K562 (cell line): Measurements from ENCODE around the gene ZGLP1. TPM values are rescaled to one million over a fixed set of nuclear protein-coding genes. Genes with fewer than 3 reads are reported as not detected.
"Not testable (repeated sequence)": the region's sequence is repeated elsewhere in the genome, so short reads cannot be mapped to it uniquely, and the experiment has no call there.

Experiments used
- ATAC-seq: fragments of 200-7000 bp; cut with Tn5 transposase; 3 replicates; pipeline ENCODE4 v1.9.1; 2020; ENCODE audit warnings: moderate library complexity
- BruUV-seq: library from RNA; stranded (reverse); fragments of 400-500 nt; replicated peaks from 2 replicates; lab custom pipeline; 2021; lab: Mats Ljungman, UMichigan
- CTCF ChIA-PET: fragments of 300-600 bp; formaldehyde crosslinking; extraction: SDS; loops from one replicate; lab custom pipeline; 2021; ENCODE audit warnings: low intra/inter-chr PET ratio; lab: Yijun Ruan, JAX
- POLR2A ChIA-PET: fragments of 300-600, 350-650 bp; sonication (Branson Sonifier 250); formaldehyde crosslinking; extraction: SDS; loops from one replicate; lab custom pipeline; 2021; ENCODE audit warnings: antibody characterized with exemption, inconsistent platforms; lab: Yijun Ruan, JAX
- DNase-seq, 4 experiments: peaks; one replicate each; pipeline versions ENCODE4 v3.0.0 to v3.0.0-alpha.2; 2011 to 2018; ENCODE audit warnings: low spot score in 3 of 4, mixed read lengths in 3 of 4; ENCODE audit errors: extremely low read depth in 1 of 4
- FAIRE-seq: peaks from 2 replicates; lab custom pipeline; 2011; peaks lifted over from hg19 to GRCh38; lab: Jason Lieb, UNC
- H2AFZ ChIP-seq: 2 replicates; pipeline ENCODE4 v1.6.0; 2011; ENCODE audit warnings: low read depth, low read length, control low read depth, inconsistent platforms
- H3K27ac ChIP-seq: fragments of 200-600 bp; 3 replicates; pipeline ENCODE4 v1.8.0; 2011; ENCODE audit warnings: low read depth, mild to moderate bottlenecking, control low read depth, inconsistent platforms, low read length, moderate library complexity, mixed read lengths; ENCODE audit errors: extremely low read depth
- H3K27me3 ChIP-seq, 2 experiments: fragments of 300-600 bp in 1 of 2; 2 replicates in 1 of 2; 3 replicates in 1 of 2; pipeline versions ENCODE4 v1.6.0 to v1.8.0; 2011; ENCODE audit warnings: inconsistent platforms in 2 of 2, low read length in 2 of 2, mild to moderate bottlenecking in 1 of 2, mixed read lengths in 1 of 2, moderate library complexity in 1 of 2; ENCODE audit not compliant: control insufficient read depth in 2 of 2, insufficient read depth in 2 of 2
- H3K36me3 ChIP-seq: fragments of 300-600 bp; 3 replicates; pipeline ENCODE4 v1.8.0; 2011; ENCODE audit warnings: mild to moderate bottlenecking, low read length, inconsistent platforms; ENCODE audit not compliant: control insufficient read depth, insufficient read depth
- H3K4me1 ChIP-seq, 2 experiments: fragments of 200-600 bp in 1 of 2; replicated peaks in 1 of 2; 2 replicates in 1 of 2; 3 replicates in 1 of 2; pipeline versions ENCODE4 v1.5.1 to v1.8.0; 2011; ENCODE audit warnings: inconsistent platforms in 2 of 2, low read length in 2 of 2, mild to moderate bottlenecking in 1 of 2, mixed read lengths in 1 of 2, moderate library complexity in 1 of 2; ENCODE audit not compliant: control insufficient read depth in 2 of 2, insufficient read depth in 2 of 2
- H3K4me2 ChIP-seq: 2 replicates; pipeline ENCODE4 v1.6.1; 2011; ENCODE audit warnings: low read length, control low read depth, inconsistent platforms, mixed read lengths; ENCODE audit not compliant: insufficient read depth
- H3K4me3 ChIP-seq: fragments of 200-600 bp; sonication (generic), shearing (Covaris generic); 2 replicates; pipeline ENCODE4 v1.5.1; 2016; ENCODE audit warnings: control low read depth, inconsistent platforms
- H3K79me2 ChIP-seq: fragments of 200-600 bp; 3 replicates; pipeline ENCODE4 v1.8.0; 2011; ENCODE audit warnings: low read length, inconsistent platforms; ENCODE audit not compliant: control insufficient read depth, insufficient read depth
- H3K9ac ChIP-seq, 2 experiments: 2 replicates each; pipeline versions ENCODE4 v1.6.0 to v1.6.1; 2011; ENCODE audit warnings: low read depth in 2 of 2, low read length in 2 of 2, control low read depth in 1 of 2, inconsistent platforms in 1 of 2, mild to moderate bottlenecking in 1 of 2, mixed read lengths in 1 of 2; ENCODE audit not compliant: insufficient read depth in 1 of 2
- H3K9me1 ChIP-seq: one replicate; pipeline ENCODE4 v1.6.0; 2011; ENCODE audit warnings: inconsistent platforms, mild to moderate bottlenecking, low read length, moderate library complexity; ENCODE audit not compliant: control insufficient read depth, insufficient read depth
- H3K9me3 ChIP-seq: replicated peaks from 2 replicates; pipeline ENCODE4 v1.5.1; 2011; ENCODE audit warnings: low read depth, low read length, inconsistent platforms; ENCODE audit not compliant: control insufficient read depth, insufficient read depth
- H4K20me1 ChIP-seq: replicated peaks from 2 replicates; pipeline ENCODE4 v1.6.1; 2011; ENCODE audit warnings: low read length, inconsistent platforms, mixed read lengths; ENCODE audit not compliant: control insufficient read depth, insufficient read depth
- ATF3 ChIP-seq, 2 experiments: fragments of 450-650 bp in 1 of 2; sonication (generic) in 1 of 2; formaldehyde crosslinking in 1 of 2; IDR thresholded peaks in 1 of 2; conservative IDR thresholded peaks in 1 of 2; 2 replicates each; pipeline versions ENCODE4 v1.6.1 to v1.8.1; 2016 to 2023; ENCODE audit warnings: mild to moderate bottlenecking in 2 of 2, moderate library complexity in 2 of 2, inconsistent platforms in 1 of 2, missing genetic modification reagents in 1 of 2
- ZBTB33 ChIP-seq: sonication (generic); formaldehyde crosslinking; IDR thresholded peaks from 2 replicates; pipeline ENCODE4 v1.8.1; 2023; ENCODE audit warnings: mild to moderate bottlenecking, missing genetic modification reagents
- ZNF384 ChIP-seq: IDR thresholded peaks from 2 replicates; pipeline ENCODE4 v1.6.1; 2012; ENCODE audit warnings: low read depth, low read length, improper control_type of control experiment
- WGBS: fragments of 100-300 bp; shearing (Covaris generic); methylation state at CpG from one replicate; pipeline ENCODE4 v1.1.6; 2016; ENCODE audit warnings: low coverage, mixed read lengths; ENCODE audit not compliant: insufficient coverage; ENCODE audit errors: missing lambda C conversion rate; 5-methylcytosine and 5-hydroxymethylcytosine counted together
- in situ Hi-C: fragments of 300-500 bp; cut with MboI; formaldehyde crosslinking; loops from 4 replicates; pipeline ENCODE4 v1.15.0; 2018; ENCODE audit warnings: inconsistent platforms, mixed read lengths
- intact Hi-C: fragments of 100-400 bp; cut with micrococcal nuclease; formaldehyde crosslinking; loops from 2 replicates; pipeline ENCODE4 v1.14.2; 2022
- polyA plus RNA-seq, 8 experiments: library from polyadenylated mRNA; depleted of rRNA in 4 of 8; stranded (reverse) in 5 of 8; unstranded in 3 of 8; fragments of >200 nt; fragmentation: Nextera tagmentation in 2 of 8; fragmentation: Illumina TruSeq in 1 of 8; extraction: Ambion mirVana in 2 of 8; extraction: Trizol in 1 of 8; gene quantifications; 2 replicates each; pipeline versions ENCODE4 v1.2.1 to v1.2.3, GENCODE V29; 2011 to 2014; ENCODE audit warnings: inconsistent platforms in 1 of 8, missing spikeins in 1 of 8
- total RNA-seq, 7 experiments: library from RNA; depleted of rRNA in 6 of 7; stranded (reverse); fragments of >200 nt in 6 of 7; fragmentation: Illumina TruSeq in 2 of 7; extraction: Trizol in 2 of 7; gene quantifications; 2 replicates each; pipeline versions ENCODE4 v1.2.1 to v1.2.3, GENCODE V29; 2011 to 2021; ENCODE audit warnings: low replicate concordance in 1 of 7

Gene ZGLP1
- total and polyA plus RNA-seq, 9 of the 15 experiments (the other 6 are each of a cell fraction or from before 2014, with no cell fraction given), result 0.24 to 4.5 (median 2.2) TPM

GRCh38 chr19:10336725-10337124, 27.1 kb upstream of the ZGLP1 start:
- ATAC-seq; H3K9me3 ChIP-seq; H3K9ac ChIP-seq; H3K27me3 ChIP-seq; DNase-seq; H3K4me2 ChIP-seq; H3K27ac ChIP-seq; TF ChIP-seq ATF3 (CRISPR knock-in tag; conservative IDR thresholded peaks at IDR 0.05): not testable (repeated sequence)
- POLR2A ChIA-PET, result interaction anchor here (3.9 kb wide), 1 partner anchor 8 kb away, joined by 29 read pairs; no protein-coding TSS in a partner anchor
- WGBS, result 78% methylated on average over 9 of the region's 9 CpGs
- H3K79me2 ChIP-seq, result peaks cover 38% of the 10 kb centered on the region
- TF ChIP-seq ATF3 (IDR thresholded peaks at IDR 0.05) (peak; percentile 12; the same call in 1 of the 2 replicates), ZNF384 (peak; percentile 23; the same call in 1 of the 2 replicates), ZBTB33 (0 out of 2 replicates have a peak, but pooled peaks have one; percentile 15)
- TF ChIP-seq, all 486 proteins: peak for 3; not testable (repeated sequence) for 483
- H3K4me3 ChIP-seq, H3K36me3 ChIP-seq, BruUV-seq, H4K20me1 ChIP-seq, intact Hi-C loops, in situ Hi-C loops, H2AFZ ChIP-seq, CTCF ChIA-PET, FAIRE-seq, H3K9me1 ChIP-seq: not testable (repeated sequence)
- peaks cover 14 to 42% of the 10 kb centered on the region in 2 experiments; a peak in 4 of 5 replicates for H3K4me1 ChIP-seq
